Bronchial epithelial cell (primary cell): ENCODE measurements around the gene PGGHG. TPM values are rescaled to one million over a fixed set of nuclear protein-coding genes. Genes with fewer than 3 reads are reported as not detected.

Source experiments
- DNase-seq: peaks from one replicate; pipeline ENCODE4 v3.0.0-alpha.2; 2010; ENCODE audit warnings: low read depth
- FAIRE-seq: peaks from 2 replicates; lab custom pipeline; 2011; peaks lifted over from hg19 to GRCh38; lab: Jason Lieb, UNC
- H3K27me3 ChIP-seq: 2 replicates; pipeline ENCODE4 v1.5.1; 2011; ENCODE audit warnings: low read length; ENCODE audit not compliant: control insufficient read depth, insufficient read depth
- H3K36me3 ChIP-seq: 2 replicates; pipeline ENCODE4 v1.5.1; 2011; ENCODE audit warnings: low read length; ENCODE audit not compliant: control insufficient read depth, insufficient read depth
- H3K4me3 ChIP-seq: 2 replicates; pipeline ENCODE4 v1.5.1; 2011; ENCODE audit warnings: mild to moderate bottlenecking, low read depth, low read length, control low read depth
- total RNA-seq: library from RNA; depleted of rRNA; stranded (reverse); fragments of >200 nt; gene quantifications from 2 replicates; pipeline ENCODE4 v1.2.1, GENCODE V29; 2014
- TF ChIP-seq, protein P1 (sequence below): IDR thresholded peaks from 2 replicates; pipeline ENCODE4 v1.5.1; 2011; ENCODE audit warnings: mild to moderate bottlenecking, moderate library complexity, low read length, control low read depth, inconsistent platforms; ENCODE audit not compliant: insufficient read depth, severe bottlenecking

PGGHG gene
- total RNA-seq, result 1.7 and 3.2 TPM in 2 replicates

DNA sequence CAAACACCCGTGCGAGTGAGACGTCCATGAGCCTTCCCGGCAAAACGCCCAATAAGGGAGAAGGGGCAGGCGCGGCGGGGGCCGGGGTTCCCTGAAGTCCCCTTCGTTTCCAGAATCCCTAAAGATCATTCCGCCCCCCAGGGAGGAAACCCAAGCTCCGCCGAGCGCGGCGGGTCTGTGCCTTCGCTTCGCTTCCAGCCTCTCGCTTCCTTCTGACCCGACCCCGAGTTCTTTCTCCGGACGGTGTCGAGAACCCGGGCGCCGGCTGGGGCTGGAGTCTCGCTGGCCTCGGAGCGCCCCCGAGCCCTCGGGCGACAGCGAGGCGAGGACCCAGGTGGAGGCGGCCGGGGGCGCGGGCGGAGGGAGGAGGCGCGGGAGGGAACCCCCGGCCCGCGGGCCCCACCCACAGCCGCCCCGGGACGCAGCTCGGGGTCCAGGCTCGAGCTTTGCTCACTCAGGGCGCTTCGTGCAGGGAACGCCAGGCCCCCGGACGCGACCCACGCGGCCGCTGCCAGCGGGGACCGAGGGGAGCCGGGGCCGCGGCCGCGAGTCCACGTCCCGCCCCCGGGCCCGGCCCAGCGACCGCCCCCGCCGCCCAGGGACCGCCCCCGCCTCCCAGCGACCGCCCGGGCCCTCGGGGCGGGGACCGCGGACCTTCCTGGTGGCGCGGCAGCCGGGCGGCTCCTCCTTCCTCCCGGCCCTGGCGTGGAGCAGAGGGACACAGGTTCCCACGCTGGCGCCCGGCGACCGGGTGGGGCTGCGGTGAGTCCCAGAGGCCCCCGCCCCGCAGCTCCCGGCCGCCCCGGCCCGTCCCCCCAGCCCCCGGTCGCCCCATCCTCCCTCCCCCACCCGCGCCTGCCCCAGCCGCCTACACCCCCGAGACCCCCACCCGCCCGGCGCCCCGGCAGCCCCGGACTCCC, at the start of gene PGGHG:
Gene PGGHG (plus strand): TSS at position 649 of the 920 bp plus-strand sequence. CDS start 691 bp downstream, outside the sequence.
- Histone ChIP-seq H3K4me3 (peak within 1 kb of the TSS; percentile 39), H3K36me3 (no peaks in the 10 kb centered on the region), H3K27me3 (peaks cover 14% of the 10 kb centered on the region)
- TF ChIP-seq, protein P1, sequence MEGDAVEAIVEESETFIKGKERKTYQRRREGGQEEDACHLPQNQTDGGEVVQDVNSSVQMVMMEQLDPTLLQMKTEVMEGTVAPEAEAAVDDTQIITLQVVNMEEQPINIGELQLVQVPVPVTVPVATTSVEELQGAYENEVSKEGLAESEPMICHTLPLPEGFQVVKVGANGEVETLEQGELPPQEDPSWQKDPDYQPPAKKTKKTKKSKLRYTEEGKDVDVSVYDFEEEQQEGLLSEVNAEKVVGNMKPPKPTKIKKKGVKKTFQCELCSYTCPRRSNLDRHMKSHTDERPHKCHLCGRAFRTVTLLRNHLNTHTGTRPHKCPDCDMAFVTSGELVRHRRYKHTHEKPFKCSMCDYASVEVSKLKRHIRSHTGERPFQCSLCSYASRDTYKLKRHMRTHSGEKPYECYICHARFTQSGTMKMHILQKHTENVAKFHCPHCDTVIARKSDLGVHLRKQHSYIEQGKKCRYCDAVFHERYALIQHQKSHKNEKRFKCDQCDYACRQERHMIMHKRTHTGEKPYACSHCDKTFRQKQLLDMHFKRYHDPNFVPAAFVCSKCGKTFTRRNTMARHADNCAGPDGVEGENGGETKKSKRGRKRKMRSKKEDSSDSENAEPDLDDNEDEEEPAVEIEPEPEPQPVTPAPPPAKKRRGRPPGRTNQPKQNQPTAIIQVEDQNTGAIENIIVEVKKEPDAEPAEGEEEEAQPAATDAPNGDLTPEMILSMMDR, result no peak
- FAIRE-seq (no peak), DNase-seq (no peak)

DNA sequence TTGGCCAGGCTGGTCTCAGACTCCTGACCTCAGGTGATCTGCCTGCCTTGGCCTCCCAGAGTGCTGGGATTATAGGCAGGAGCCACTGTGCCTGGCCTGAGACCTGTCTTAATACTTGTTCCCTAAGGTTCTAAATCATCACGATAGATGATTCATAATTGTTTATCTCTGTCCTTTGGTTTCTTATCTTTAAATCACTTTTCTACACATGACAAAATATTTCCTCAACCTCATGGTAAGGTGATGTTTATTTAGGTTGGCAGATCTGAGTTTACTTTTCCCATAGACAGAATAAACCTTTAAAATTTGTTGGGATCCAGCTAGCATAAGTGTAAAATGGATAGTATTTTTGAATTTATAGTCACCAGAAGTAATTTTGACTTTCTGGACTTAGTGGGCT, 48.6 kb upstream of the PGGHG start:
- Histone ChIP-seq H3K36me3 (peaks cover 16% of the 10 kb centered on the region), H3K27me3 (no peaks in the 10 kb centered on the region), H3K4me3 (no peak overlapping the region)
- FAIRE-seq (no peak), DNase-seq (no peak)
- TF ChIP-seq, protein P1, result no peak

DNA sequence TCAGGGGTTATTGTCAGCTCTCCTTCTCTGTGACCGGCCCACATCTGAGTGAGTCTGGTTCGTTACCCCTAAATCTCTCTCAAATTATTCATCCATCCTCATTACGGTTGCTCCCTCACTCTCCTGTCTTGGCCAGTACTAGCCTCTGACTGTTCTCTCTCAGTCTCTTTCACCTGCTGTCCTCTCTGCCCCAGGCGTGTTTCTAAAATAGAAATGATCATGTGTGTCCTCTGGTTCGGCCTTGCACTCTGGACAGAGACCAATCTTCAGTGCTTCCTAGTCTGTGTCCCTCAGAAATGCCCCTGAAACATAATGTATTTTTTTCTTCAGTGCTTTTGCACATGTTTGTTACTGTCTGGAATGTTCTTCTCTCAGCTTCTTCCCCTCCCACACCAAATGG, 47.3 kb upstream of the PGGHG start:
- Histone ChIP-seq H3K36me3 (peaks cover 16% of the 10 kb centered on the region), H3K27me3 (no peaks in the 10 kb centered on the region), H3K4me3 (no peak overlapping the region)
- DNase-seq (no peak), FAIRE-seq (no peak)
- TF ChIP-seq, protein P1, result no peak

DNA sequence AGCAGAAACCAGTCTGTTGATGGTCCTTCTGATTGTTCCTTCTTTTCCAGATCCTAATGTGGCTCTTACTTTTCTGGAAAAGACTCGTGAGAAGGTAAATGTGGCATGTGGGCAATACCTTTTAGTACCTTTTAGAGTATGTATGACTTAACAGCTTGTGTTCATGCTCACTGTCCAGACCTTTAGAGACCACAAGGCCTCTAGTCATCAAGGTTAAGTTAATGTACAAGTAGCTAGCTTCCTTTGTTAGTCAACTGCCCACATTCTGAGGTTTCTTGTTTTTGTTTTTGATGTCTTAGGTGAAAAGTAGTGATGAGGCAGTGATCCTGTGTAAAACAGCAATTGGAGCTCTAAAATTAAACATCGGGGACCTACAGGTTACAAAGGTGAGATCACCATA, 44.5 kb upstream of the PGGHG start:
- TF ChIP-seq, protein P1, result no peak
- Histone ChIP-seq H3K4me3 (no peak overlapping the region), H3K36me3 (peaks cover 26% of the 10 kb centered on the region), H3K27me3 (no peaks in the 10 kb centered on the region)
- no peak for DNase-seq
- no peak for FAIRE-seq

DNA sequence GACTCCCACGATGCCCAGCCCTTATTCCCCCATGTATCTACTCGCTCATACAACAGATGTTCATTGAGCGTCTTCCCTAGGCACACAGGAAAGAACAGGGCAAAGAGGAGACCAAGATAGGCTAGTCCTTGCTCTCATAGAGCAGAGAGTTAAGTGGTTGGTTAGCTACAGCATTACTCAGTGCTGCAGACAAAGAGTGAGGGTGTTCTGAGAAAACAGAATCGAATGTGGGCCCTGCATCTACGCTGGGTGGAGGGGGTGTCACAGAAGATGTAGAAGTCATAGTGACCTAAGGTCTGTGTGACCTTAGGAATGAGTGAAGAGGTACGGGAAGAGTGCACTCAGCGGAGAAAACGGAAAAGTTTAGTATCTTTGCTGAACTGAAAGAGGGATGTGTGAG, 39.9 kb upstream of the PGGHG start:
- DNase-seq, result no peak
- no peaks in the 10 kb centered on the region for H3K27me3 ChIP-seq
- H3K4me3 ChIP-seq, result no peak overlapping the region
- peaks cover 31% of the 10 kb centered on the region for H3K36me3 ChIP-seq
- TF ChIP-seq, protein P1, result no peak
- no peak for FAIRE-seq
